Stimulated activated naive B cell treated with anti-CD40 and anti-IgM and Interleukin-4, amounts not matched to agents 10 μg/mL and 1 μg/mL and 100 μg/mL, for 72 hours (primary cell): ENCODE data around the gene ASCC3.
"Not testable (repeated sequence)": the region's sequence is repeated elsewhere in the genome, so short reads cannot be mapped to it uniquely, and the experiment has no call there.

Experiments used
- ATAC-seq, 2 donors: fragments of 150-1000 bp; cut with Tn5 transposase; replicated peaks; 2 replicates each; pipeline ENCODE4 v1.10.0; 2021; ENCODE audit warnings: moderate library complexity in 1 of 2
- DNase-seq: peaks from one replicate; pipeline ENCODE4 v3.0.0; 2021
- H3K27ac Mint-ChIP-seq: one replicate; pipeline ENCODE4 v1.8.0; 2022; ENCODE audit warnings: mild to moderate bottlenecking, mixed read lengths
- H3K27me3 Mint-ChIP-seq, 2 donors: one replicate each; pipeline ENCODE4 v1.8.0; 2022; ENCODE audit warnings: mixed read lengths in 2 of 2
- H3K36me3 Mint-ChIP-seq, 2 donors: one replicate each; pipeline ENCODE4 v1.8.0; 2022; ENCODE audit warnings: mixed read lengths in 2 of 2, mild to moderate bottlenecking in 1 of 2
- H3K4me1 Mint-ChIP-seq, 2 donors: one replicate each; pipeline ENCODE4 v1.8.0; 2022; ENCODE audit warnings: mixed read lengths in 2 of 2, mild to moderate bottlenecking in 1 of 2
- H3K4me3 Mint-ChIP-seq, 2 donors: one replicate each; pipeline ENCODE4 v1.8.0; 2022; ENCODE audit warnings: mild to moderate bottlenecking in 2 of 2, mixed read lengths in 2 of 2, moderate library complexity in 1 of 2
- H3K9me3 Mint-ChIP-seq, 2 donors: one replicate each; pipeline ENCODE4 v1.8.0; 2022; ENCODE audit warnings: mixed read lengths in 2 of 2, mild to moderate bottlenecking in 1 of 2

ASCC3 gene

GRCh38 chr6:100664274-100665040 lies 216.7 kb downstream of the ASCC3 start:
- ATAC-seq (peak; percentile 31 to 36), DNase-seq (no peak)
- Mint-ChIP-seq H3K9me3 (no peaks in the 10 kb centered on the region), H3K36me3 (peaks cover 14 to 16% of the 10 kb centered on the region in 2 donors), H3K27me3 (no peaks in the 10 kb centered on the region), H3K4me1 (peaks cover 4 to 11% of the 10 kb centered on the region in 2 donors), H3K27ac (no peak overlapping the region), H3K4me3 (no peak overlapping the region)

DNA sequence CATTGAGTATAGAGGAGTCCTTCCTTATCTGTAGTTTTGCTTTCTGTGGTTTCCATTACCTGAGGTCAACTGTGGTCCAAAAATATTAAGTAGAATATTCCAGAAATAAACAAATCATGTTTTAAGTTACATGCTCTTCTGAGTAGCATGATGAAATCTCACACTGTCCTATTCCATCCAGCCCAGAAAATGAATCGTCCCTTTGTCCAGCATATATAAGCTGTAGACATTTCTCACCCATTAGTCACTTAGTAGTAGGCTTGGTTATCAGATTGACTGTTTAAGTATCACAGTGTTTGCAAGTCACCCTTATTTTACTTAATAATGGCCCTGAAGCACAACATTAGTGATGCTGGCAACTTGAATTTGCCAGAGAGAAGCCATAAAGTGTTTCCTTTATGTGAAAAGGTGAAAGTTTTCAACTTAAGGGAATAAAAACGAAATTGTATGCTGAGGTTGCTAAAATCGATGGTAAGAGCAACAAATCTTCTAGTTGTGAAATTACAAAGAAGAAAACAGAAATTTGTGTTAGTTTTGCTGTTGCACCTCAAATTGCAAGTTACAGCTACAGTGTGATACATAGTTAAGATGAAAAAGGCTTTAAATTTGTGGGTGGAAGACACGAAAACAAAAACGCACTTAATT lies 217.8 kb downstream of the ASCC3 start:
- H3K36me3 Mint-ChIP-seq: peaks cover 14 to 16% of the 10 kb centered on the region in 2 donors
- no peak overlapping the region for H3K4me3 Mint-ChIP-seq
- H3K4me1 Mint-ChIP-seq: peaks cover 4 to 11% of the 10 kb centered on the region in 2 donors
- no peaks in the 10 kb centered on the region for H3K27me3 Mint-ChIP-seq
- no peak for ATAC-seq
- H3K9me3 Mint-ChIP-seq: no peaks in the 10 kb centered on the region
- no peak overlapping the region for H3K27ac Mint-ChIP-seq
- DNase-seq: no peak

DNA sequence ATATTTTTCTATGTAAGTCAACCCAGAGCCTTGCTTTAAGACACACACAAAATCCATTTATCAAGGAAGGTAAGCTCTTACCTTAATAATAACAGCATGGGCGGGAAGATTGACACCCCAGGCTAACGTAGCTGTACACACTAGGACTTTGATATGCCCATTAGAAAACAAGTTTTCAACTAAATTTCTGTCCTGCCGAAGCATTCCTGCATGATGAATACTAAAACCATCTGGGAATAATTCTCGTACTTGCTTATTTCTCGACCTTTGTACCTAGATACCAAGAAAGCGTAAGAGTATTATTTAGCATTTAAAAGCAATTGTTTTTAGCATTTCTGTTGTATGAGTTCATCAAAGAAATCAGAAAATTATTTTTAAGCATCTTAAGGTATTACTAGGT lies 218.9 kb downstream of the ASCC3 start:
- Mint-ChIP-seq H3K4me3 (no peak overlapping the region), H3K27ac (no peak overlapping the region), H3K4me1 (peaks cover 4 to 11% of the 10 kb centered on the region in 2 donors), H3K9me3 (no peaks in the 10 kb centered on the region), H3K27me3 (no peaks in the 10 kb centered on the region), H3K36me3 (peaks cover 7 to 12% of the 10 kb centered on the region in 2 donors)
- DNase-seq (no peak), ATAC-seq (no peak)

DNA sequence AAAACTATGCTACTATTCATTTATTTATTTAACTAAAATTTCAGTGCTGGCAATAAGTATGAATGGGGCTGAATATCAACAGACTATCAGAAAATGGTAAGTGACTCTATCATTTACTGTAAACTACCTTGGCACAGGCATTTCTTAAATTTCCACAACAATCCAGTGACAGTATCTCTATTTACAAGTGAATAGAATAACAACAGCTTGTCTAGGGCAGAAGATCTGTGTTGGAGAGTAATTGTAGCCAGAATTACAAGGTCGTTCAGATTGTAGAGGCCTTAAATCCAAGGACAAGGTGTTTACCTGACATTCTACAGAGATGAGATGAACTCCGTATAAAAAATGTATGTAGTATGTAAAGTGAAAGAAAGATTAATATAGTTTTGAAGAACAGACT lies 222.6 kb downstream of the ASCC3 start:
- ATAC-seq: no peak
- Mint-ChIP-seq H3K4me3 (no peak overlapping the region), H3K4me1 (no peaks in the 10 kb centered on the region), H3K9me3 (no peaks in the 10 kb centered on the region), H3K36me3 (peaks cover 4 to 8% of the 10 kb centered on the region in 2 donors), H3K27me3 (no peaks in the 10 kb centered on the region), H3K27ac (no peak overlapping the region)
- no peak for DNase-seq

DNA sequence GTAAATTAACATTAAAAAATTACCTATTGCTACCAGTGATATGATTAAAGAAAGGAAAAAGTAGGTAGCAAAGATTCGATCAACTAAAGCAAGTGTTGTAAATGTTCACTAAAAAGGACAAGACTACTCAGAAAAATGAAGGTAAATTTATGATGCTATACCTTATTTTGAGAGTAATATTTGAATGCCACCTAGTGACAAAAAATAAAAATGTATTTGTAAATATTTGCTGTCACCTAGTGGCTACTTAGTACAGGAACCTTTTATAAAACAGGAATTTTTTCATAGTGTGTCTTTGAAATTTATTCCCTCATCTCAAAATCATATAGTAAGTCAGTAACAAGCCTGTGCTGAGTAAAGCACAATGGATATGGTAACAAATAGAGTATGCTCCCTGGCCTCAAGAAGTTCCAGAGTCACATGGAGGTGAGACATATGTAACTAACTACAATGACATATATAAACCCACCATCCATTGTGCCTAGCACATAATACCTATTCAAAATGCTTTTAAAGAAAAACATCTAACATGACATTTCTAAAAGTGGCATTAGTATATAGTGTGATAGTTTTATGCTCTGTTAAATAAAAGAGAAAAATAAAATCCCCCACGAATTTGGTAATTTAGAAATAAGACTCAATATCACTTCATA lies 223.3 kb downstream of the ASCC3 start:
- Mint-ChIP-seq H3K27me3 (no peaks in the 10 kb centered on the region), H3K4me1 (no peaks in the 10 kb centered on the region), H3K36me3 (peaks cover 4% of the 10 kb centered on the region in 2 donors), H3K27ac (no peak overlapping the region), H3K9me3 (no peaks in the 10 kb centered on the region), H3K4me3 (no peak overlapping the region)
- no peak for ATAC-seq
- DNase-seq: no peak

GRCh38 chr6:100641147-100641546 lies 240.0 kb downstream of the ASCC3 start:
- H3K36me3 Mint-ChIP-seq: peaks cover 51 to 52% of the 10 kb centered on the region in 2 donors
- not testable (repeated sequence) for ATAC-seq

GRCh38 chr6:100633096-100633777 lies 247.9 kb downstream of the ASCC3 start:
- Mint-ChIP-seq H3K4me1 (no peaks in the 10 kb centered on the region), H3K27me3 (no peaks in the 10 kb centered on the region), H3K27ac (peak overlapping the region; percentile 31), H3K36me3 (peaks cover 21 to 33% of the 10 kb centered on the region in 2 donors), H3K9me3 (peaks cover 0 to 5% of the 10 kb centered on the region in 2 donors), H3K4me3 (no peak overlapping the region)
- ATAC-seq (no peak), DNase-seq (no peak)

More at GRCh38 chr6:100641147-100641546, 240.0 kb downstream of the ASCC3 start:
- not testable (repeated sequence) for H3K27ac Mint-ChIP-seq, H3K4me1 Mint-ChIP-seq, H3K27me3 Mint-ChIP-seq, H3K4me3 Mint-ChIP-seq, H3K9me3 Mint-ChIP-seq, DNase-seq

GRCh38 chr6:100630536-100630935 lies 250.6 kb downstream of the ASCC3 start:
- no peak overlapping the region for H3K4me3 Mint-ChIP-seq
- no peak overlapping the region for H3K27ac Mint-ChIP-seq
- DNase-seq (no peak), ATAC-seq (no peak)
- H3K4me1 Mint-ChIP-seq: no peaks in the 10 kb centered on the region
- H3K27me3 Mint-ChIP-seq: no peaks in the 10 kb centered on the region
- peaks cover 11 to 27% of the 10 kb centered on the region in 2 donors for H3K36me3 Mint-ChIP-seq
- no peaks in the 10 kb centered on the region for H3K9me3 Mint-ChIP-seq

GRCh38 chr6:100627911-100628758 lies 253.0 kb downstream of the ASCC3 start:
- H3K27me3 Mint-ChIP-seq: no peaks in the 10 kb centered on the region
- H3K4me1 Mint-ChIP-seq: no peaks in the 10 kb centered on the region
- peaks cover 15 to 32% of the 10 kb centered on the region in 2 donors for H3K36me3 Mint-ChIP-seq
- ATAC-seq: no peak
- no peaks in the 10 kb centered on the region for H3K9me3 Mint-ChIP-seq
- H3K4me3 Mint-ChIP-seq: no peak overlapping the region
- H3K27ac Mint-ChIP-seq: no peak overlapping the region
- no peak for DNase-seq

DNA sequence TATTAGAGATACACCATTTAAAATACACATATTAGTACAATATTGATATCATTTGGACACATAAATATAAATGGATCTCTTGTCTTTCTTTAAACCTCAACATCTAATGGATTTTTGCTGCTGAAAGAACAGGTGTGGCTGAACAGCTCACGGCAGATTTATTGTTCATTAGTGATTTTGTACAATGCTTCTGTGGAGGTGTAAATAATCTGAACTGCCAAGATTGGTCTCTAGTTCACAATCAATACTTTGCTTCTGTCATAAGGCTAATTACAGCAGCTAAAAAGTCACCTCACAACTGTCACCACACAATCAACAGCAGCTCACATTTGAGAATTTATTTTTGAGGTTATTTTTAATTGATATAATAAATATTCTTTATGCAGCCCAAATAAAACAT lies 254.4 kb downstream of the ASCC3 start:
- no peak for ATAC-seq
- Mint-ChIP-seq H3K27ac (no peak overlapping the region), H3K27me3 (no peaks in the 10 kb centered on the region), H3K4me3 (no peak overlapping the region), H3K4me1 (no peaks in the 10 kb centered on the region), H3K9me3 (peaks cover 3 to 6% of the 10 kb centered on the region in 2 donors), H3K36me3 (peaks cover 20 to 36% of the 10 kb centered on the region in 2 donors)
- no peak for DNase-seq

- Mint-ChIP-seq H3K9me3 (peaks cover 3 to 6% of the 10 kb centered on the region in 2 donors), H3K4me3 (no peak overlapping the region), H3K36me3 (peaks cover 34 to 47% of the 10 kb centered on the region in 2 donors), H3K4me1 (no peaks in the 10 kb centered on the region), H3K27me3 (no peaks in the 10 kb centered on the region), H3K27ac (no peak overlapping the region)
- no peak for ATAC-seq
- DNase-seq: no peak
These were observed 258.0 kb downstream of the ASCC3 start for GRCh38 chr6:100622907-100623692.

GRCh38 chr6:100620085-100620840 lies 260.9 kb downstream of the ASCC3 start:
- Mint-ChIP-seq H3K27me3 (no peaks in the 10 kb centered on the region), H3K27ac (no peak overlapping the region), H3K4me3 (no peak overlapping the region), H3K4me1 (peaks cover 0 to 5% of the 10 kb centered on the region in 2 donors), H3K9me3 (peaks cover 3 to 6% of the 10 kb centered on the region in 2 donors), H3K36me3 (peaks cover 41 to 49% of the 10 kb centered on the region in 2 donors)
- DNase-seq (no peak), ATAC-seq (no peak)
